Esophagus mucosa (tissue), 1 donor: Measurements from ENCODE around the gene SPEG. TPM values are rescaled to one million over a fixed set of nuclear protein-coding genes. Genes with fewer than 3 reads are reported as not detected.
A peak's percentile ranks its signal among the peaks of the same experiment; 100 is the strongest.

Experiments used
- ATAC-seq: fragments of 200-7000 bp; cut with Tn5 transposase; one replicate; pipeline ENCODE4 v1.9.1; 2020
- total RNA-seq: library from RNA; stranded (reverse); gene quantifications from one replicate; pipeline ENCODE4 v1.2.4, GENCODE V29; 2023
- donor health status: DM: yes; HTN: yes; CAD: no.

The SPEG gene
- total RNA-seq, 1 donor from 2014 or later, result 3.8 TPM

DNA sequence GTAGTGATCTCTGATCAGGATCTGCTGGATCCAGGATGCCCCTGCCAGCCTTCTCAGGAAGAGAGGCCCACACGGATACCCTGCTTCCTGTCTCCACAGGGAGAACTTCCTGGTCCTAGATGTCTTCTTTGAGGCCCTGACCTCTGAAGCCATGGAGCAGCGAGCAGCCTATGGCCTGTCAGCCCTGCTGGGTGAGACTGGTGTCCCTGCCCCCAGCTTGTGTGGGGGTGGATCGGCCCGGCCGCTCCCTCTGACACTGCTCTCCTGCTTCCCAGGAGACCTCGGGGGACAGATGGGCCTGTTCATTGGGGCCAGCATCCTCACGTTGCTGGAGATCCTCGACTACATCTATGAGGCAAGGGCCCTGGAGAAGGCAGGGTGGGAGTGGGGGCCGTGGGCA lies 102.3 kb downstream of the SPEG start:
- ATAC-seq, result no peak

- ATAC-seq, result no peak
Observed at GRCh38 chr2:219537657-219538488, 103.2 kb downstream of the SPEG start.

- no peak for ATAC-seq
Observed at GRCh38 chr2:219538504-219538951, 103.9 kb downstream of the SPEG start.

GRCh38 chr2:219538956-219539788 lies 104.5 kb downstream of the SPEG start:
- ATAC-seq, result no peak

DNA sequence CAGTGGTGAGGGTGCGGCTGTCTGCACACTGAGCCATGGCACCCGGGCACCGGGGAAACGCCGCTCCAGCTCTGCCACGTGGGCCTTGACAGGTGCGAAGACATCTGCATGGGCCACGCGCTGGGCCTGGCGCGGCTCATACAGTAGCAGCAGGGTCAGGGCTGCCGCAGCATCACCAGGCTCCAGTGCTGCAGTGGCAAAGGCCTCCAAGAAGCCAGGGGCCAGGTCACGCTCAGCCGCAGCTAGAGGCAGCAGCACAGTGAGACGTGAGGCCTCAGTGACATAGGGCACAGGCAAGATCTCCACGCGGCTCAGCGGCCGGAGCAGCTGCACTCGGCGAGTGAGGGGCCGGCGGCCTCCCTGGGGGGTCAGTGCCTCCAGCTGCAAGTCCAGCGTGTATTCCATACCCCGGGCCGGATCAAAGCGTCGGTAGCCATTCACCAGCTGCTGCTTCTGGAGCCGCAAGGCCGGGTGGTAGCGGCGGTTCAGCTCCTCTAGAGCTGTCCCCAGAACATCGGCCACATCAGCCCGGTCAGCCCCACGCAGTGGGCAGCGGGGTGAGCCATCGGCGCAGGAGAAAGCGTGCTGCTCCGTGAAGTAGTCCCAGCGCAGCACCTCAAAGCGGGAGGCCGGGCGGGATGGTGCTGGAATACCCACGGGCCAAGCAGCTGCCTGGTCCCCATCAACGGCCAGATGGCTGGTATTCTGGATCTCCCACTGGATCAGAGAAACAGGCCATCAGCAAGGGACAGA lies 105.5 kb downstream of the SPEG start:
- no peak for ATAC-seq

- no peak for ATAC-seq
Observed at GRCh38 chr2:219540784-219541504, 106.3 kb downstream of the SPEG start.

- ATAC-seq, result peak; percentile 38
Observed at GRCh38 chr2:219541611-219542180, 107.1 kb downstream of the SPEG start.

- peak; percentile 57 for ATAC-seq
Observed at GRCh38 chr2:219542931-219543595, 108.4 kb downstream of the SPEG start.

DNA sequence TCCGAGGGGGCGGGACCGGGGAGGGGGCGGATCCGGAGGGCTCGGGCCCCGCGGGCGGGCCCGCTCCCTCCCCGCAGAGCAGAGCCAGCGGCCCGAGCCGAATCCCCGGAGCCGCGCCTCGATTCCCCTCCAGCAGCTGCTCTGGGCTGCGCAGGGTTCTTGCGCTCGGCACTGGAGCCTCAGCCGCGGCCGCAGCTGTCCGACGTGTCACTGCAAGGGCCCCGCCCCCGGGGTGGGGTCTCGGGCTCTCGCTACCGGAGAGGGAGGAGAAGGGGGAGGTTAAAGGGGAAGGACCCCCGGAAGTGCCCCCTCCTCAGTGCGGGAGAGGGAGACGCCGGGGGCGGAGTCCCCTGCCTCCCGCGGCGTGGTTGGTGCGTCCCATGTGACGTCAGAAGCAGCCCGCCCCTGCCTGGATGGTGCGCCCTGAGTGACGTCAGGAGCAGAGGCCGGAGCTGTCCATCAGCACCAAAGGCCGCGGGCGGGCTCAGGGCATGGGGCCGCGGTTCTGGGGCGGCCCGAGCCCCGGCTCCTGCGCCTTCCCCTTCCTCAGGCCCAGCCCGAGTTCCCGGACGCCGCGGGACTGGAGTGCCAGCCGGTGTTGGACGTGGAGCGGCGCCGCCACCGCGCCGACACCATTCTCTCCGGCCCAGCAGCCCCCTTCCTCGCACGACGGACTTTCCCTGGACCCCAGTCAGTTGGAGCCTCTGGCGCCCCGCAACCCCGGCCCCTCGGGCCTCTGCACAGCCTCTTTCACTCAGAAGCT lies 109.1 kb downstream of the SPEG start, which contains the start of the genes CHPF and TMEM198:
Gene CHPF, minus strand, starts transcription at position 214 of the 763 bp plus-strand sequence. CDS start 271 bp downstream, outside the sequence.
Gene TMEM198, plus strand, starts transcription at position 433 of the 763 bp plus-strand sequence. CDS start 700 bp downstream, outside the sequence.
- ATAC-seq, result peak; percentile 92

- ATAC-seq, result no peak
Observed at GRCh38 chr2:219544567-219544966, 109.9 kb downstream of the SPEG start.

- ATAC-seq, result no peak
Observed at GRCh38 chr2:219545295-219545942, 110.8 kb downstream of the SPEG start.

GRCh38 chr2:219545943-219546352 lies 111.3 kb downstream of the SPEG start:
- ATAC-seq, result no peak

- ATAC-seq, result no peak
Observed at GRCh38 chr2:219547621-219548020, 113.0 kb downstream of the SPEG start.

Other genes starting within 250 kb of the SPEG start
- gene ZFAND2B, start 228.1 kb upstream of the SPEG start, total RNA-seq, result 41.1 TPM
- 22.6 TPM for gene ABCB6, start 215.9 kb upstream of the SPEG start, total RNA-seq
- gene ATG9A, start 205.2 kb upstream of the SPEG start, total RNA-seq, result 29.9 TPM
- 18.2 TPM for gene ANKZF1, start 205.0 kb upstream of the SPEG start, total RNA-seq
- gene GLB1L, start 189.4 kb upstream of the SPEG start, total RNA-seq, result 2.4 TPM
- 30.0 TPM for gene STK16, start 189.4 kb upstream of the SPEG start, total RNA-seq
- gene TUBA4B, start 181.6 kb upstream of the SPEG start, total RNA-seq, result not detected
- 138 TPM for gene TUBA4A, start 180.9 kb upstream of the SPEG start, total RNA-seq
- 51.7 TPM for gene DNAJB2, start 155.5 kb upstream of the SPEG start, total RNA-seq
- not detected for gene PTPRN, start 125.4 kb upstream of the SPEG start, total RNA-seq
- gene RESP18, start 102.1 kb upstream of the SPEG start, total RNA-seq, result not detected
- gene DNPEP, start 46.9 kb upstream of the SPEG start, total RNA-seq, result 32.3 TPM
- gene DES, start 16.5 kb upstream of the SPEG start, total RNA-seq, result 29.3 TPM
- 19.9 TPM for gene GMPPA, start 64.0 kb downstream of the SPEG start, total RNA-seq
- gene ASIC4, start 79.6 kb downstream of the SPEG start, total RNA-seq, result not detected
- 27.1 TPM for gene CHPF, start 109.0 kb downstream of the SPEG start, total RNA-seq
- gene TMEM198, start 109.2 kb downstream of the SPEG start, total RNA-seq, result 1.2 TPM
- 13.0 TPM for gene OBSL1, start 136.7 kb downstream of the SPEG start, total RNA-seq
- gene INHA, start 137.5 kb downstream of the SPEG start, total RNA-seq, result 0.28 TPM
- gene STK11IP, start 163.0 kb downstream of the SPEG start, total RNA-seq, result 17.3 TPM
- 3.0 TPM for gene SLC4A3, start 192.8 kb downstream of the SPEG start, total RNA-seq